Parathyroid adenoma (tissue), 2 donors: ENCODE results near the gene DBH.

Experiments
- H2AFZ ChIP-seq: fragments of 300-600 bp; sonication (generic); one replicate; pipeline ENCODE4 v1.7.0; 2017; ENCODE audit warnings: antibody characterized with exemption, mild to moderate bottlenecking
- H3K27ac ChIP-seq: fragments of 300-600 bp; sonication (generic); one replicate; pipeline ENCODE4 v1.7.0; 2017
- H3K27me3 ChIP-seq: fragments of 300-600 bp; sonication (generic); one replicate; pipeline ENCODE4 v1.7.0; 2017; ENCODE audit warnings: low read length; ENCODE audit not compliant: control insufficient read depth, insufficient read depth
- H3K36me3 ChIP-seq: fragments of 300-600 bp; sonication (generic); one replicate; pipeline ENCODE4 v1.7.0; 2017; ENCODE audit warnings: low read length; ENCODE audit not compliant: control insufficient read depth, insufficient read depth
- H3K4me1 ChIP-seq: fragments of 300-600 bp; sonication (generic); one replicate; pipeline ENCODE4 v1.7.0; 2017; ENCODE audit warnings: control low read depth
- H3K4me2 ChIP-seq: fragments of 300-600 bp; sonication (generic); one replicate; pipeline ENCODE4 v1.7.0; 2017; ENCODE audit warnings: low read length
- H3K4me3 ChIP-seq: fragments of 300-600 bp; sonication (generic); one replicate; pipeline ENCODE4 v1.7.0; 2017; ENCODE audit warnings: low read depth, low read length
- H3K79me2 ChIP-seq: fragments of 300-600 bp; sonication (generic); one replicate; pipeline ENCODE4 v1.7.0; 2017; ENCODE audit warnings: control low read depth
- H3K9ac ChIP-seq: fragments of 300-600 bp; sonication (generic); one replicate; pipeline ENCODE4 v1.7.0; 2017; ENCODE audit warnings: mild to moderate bottlenecking
- H3K9me3 ChIP-seq: fragments of 300-600 bp; sonication (generic); one replicate; pipeline ENCODE4 v1.7.0; 2017; ENCODE audit warnings: low read length; ENCODE audit not compliant: control insufficient read depth
- CTCF ChIP-seq: fragments of 300-600 bp; sonication (generic); IDR thresholded peaks from one replicate; pipeline ENCODE4 v1.7.0; 2017; ENCODE audit warnings: antibody characterized with exemption, mild to moderate bottlenecking
- donor health status: primary hyperparathyroidism.

The DBH gene

GRCh38 chr9:133704711-133705181, 68.6 kb downstream of the DBH start:
- no peak for TF ChIP-seq CTCF
- Histone ChIP-seq H3K4me2 (no peak overlapping the region), H3K4me1 (no peaks in the 10 kb centered on the region), H3K4me3 (no peak overlapping the region), H3K27me3 (no peaks in the 10 kb centered on the region), H3K79me2 (no peaks in the 10 kb centered on the region), H3K9me3 (no peaks in the 10 kb centered on the region), H3K36me3 (no peaks in the 10 kb centered on the region), H3K9ac (no peak overlapping the region), H2AFZ (no peak overlapping the region), H3K27ac (no peak overlapping the region)

- no peak overlapping the region for H3K4me2 ChIP-seq
- no peak for TF ChIP-seq CTCF
- H3K79me2 ChIP-seq = no peaks in the 10 kb centered on the region
- no peak overlapping the region for H3K4me3 ChIP-seq
- H3K9me3 ChIP-seq = no peaks in the 10 kb centered on the region
- no peak overlapping the region for H2AFZ ChIP-seq
- H3K9ac ChIP-seq = no peak overlapping the region
- no peaks in the 10 kb centered on the region for H3K4me1 ChIP-seq
- H3K27me3 ChIP-seq = no peaks in the 10 kb centered on the region
- no peaks in the 10 kb centered on the region for H3K36me3 ChIP-seq
- H3K27ac ChIP-seq = no peak overlapping the region
These were observed 69.4 kb downstream of the DBH start for GRCh38 chr9:133705576-133705975.

GRCh38 chr9:133706307-133707050, 70.3 kb downstream of the DBH start:
- H3K9me3 ChIP-seq = no peaks in the 10 kb centered on the region
- no peaks in the 10 kb centered on the region for H3K27me3 ChIP-seq
- no peaks in the 10 kb centered on the region for H3K4me1 ChIP-seq
- no peak for TF ChIP-seq CTCF
- no peak overlapping the region for H2AFZ ChIP-seq
- H3K79me2 ChIP-seq = no peaks in the 10 kb centered on the region
- H3K9ac ChIP-seq = no peak overlapping the region
- H3K27ac ChIP-seq = no peak overlapping the region
- no peak overlapping the region for H3K4me3 ChIP-seq
- H3K36me3 ChIP-seq = no peaks in the 10 kb centered on the region
- no peak overlapping the region for H3K4me2 ChIP-seq

- Histone ChIP-seq H3K27me3 (no peaks in the 10 kb centered on the region), H3K4me3 (no peak overlapping the region), H3K36me3 (no peaks in the 10 kb centered on the region), H3K4me2 (no peak overlapping the region), H3K9me3 (no peaks in the 10 kb centered on the region), H3K27ac (no peak overlapping the region), H3K79me2 (no peaks in the 10 kb centered on the region), H2AFZ (no peak overlapping the region), H3K9ac (no peak overlapping the region), H3K4me1 (no peaks in the 10 kb centered on the region)
- TF ChIP-seq CTCF = no peak
These were observed 71.1 kb downstream of the DBH start for GRCh38 chr9:133707065-133707762.
